ENCODE results near the gene GTF3C5. TPM values are rescaled to one million over a fixed set of nuclear protein-coding genes. Genes with fewer than 3 reads are reported as not detected.
"Not testable (repeated sequence)": the region's sequence is repeated elsewhere in the genome, so short reads cannot be mapped to it uniquely, and the experiment has no call there.

The GTF3C5 gene
- total RNA-seq, 1 experiment from 2014 or later: 79.6 TPM

DNA sequence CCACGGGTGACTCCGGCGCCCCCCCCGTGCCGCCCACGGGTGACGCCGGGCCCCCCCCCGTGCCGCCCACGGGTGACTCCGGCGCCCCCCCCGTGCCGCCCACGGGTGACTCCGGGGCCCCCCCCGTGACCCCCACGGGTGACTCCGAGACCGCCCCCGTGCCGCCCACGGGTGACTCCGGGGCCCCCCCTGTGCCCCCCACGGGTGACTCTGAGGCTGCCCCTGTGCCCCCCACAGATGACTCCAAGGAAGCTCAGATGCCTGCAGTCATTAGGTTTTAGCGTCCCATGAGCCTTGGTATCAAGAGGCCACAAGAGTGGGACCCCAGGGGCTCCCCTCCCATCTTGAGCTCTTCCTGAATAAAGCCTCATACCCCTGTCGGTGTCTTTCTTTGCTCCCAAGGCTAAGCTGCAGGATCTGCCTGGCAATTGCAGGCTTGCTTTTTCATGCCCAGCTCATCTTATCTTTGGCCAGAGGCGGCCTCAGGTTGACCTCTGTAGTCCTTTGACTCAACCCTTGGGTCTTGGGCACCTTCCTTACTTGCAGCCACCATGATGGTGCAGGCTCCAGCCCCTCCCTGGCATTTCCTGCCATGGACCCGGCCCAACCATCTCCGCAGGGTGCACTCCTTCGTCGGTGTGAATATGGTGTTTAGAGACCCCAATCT, 40.8 kb downstream of the GTF3C5 start:
- no peak overlapping the region for H2AFZ ChIP-seq
- TF ChIP-seq, protein P1, sequence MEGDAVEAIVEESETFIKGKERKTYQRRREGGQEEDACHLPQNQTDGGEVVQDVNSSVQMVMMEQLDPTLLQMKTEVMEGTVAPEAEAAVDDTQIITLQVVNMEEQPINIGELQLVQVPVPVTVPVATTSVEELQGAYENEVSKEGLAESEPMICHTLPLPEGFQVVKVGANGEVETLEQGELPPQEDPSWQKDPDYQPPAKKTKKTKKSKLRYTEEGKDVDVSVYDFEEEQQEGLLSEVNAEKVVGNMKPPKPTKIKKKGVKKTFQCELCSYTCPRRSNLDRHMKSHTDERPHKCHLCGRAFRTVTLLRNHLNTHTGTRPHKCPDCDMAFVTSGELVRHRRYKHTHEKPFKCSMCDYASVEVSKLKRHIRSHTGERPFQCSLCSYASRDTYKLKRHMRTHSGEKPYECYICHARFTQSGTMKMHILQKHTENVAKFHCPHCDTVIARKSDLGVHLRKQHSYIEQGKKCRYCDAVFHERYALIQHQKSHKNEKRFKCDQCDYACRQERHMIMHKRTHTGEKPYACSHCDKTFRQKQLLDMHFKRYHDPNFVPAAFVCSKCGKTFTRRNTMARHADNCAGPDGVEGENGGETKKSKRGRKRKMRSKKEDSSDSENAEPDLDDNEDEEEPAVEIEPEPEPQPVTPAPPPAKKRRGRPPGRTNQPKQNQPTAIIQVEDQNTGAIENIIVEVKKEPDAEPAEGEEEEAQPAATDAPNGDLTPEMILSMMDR (conservative IDR thresholded peaks at IDR 0.05): no peak
- TF ChIP-seq EZH2 (IDR thresholded peaks at IDR 0.05; ENCODE audit: low read depth): no peak
- no peak overlapping the region for H3K4me2 ChIP-seq
- intact Hi-C loops (cut with micrococcal nuclease; ENCODE audit: unreplicated experiment): no loop called here
- H3K27me3 ChIP-seq (ENCODE audit: insufficient read depth, low read depth): peaks cover 13% of the 10 kb centered on the region
- H3K9me3 ChIP-seq (ENCODE audit: insufficient read depth, low read depth): no peaks in the 10 kb centered on the region
- ChIA-PET CTCF (interaction anchor here (0.7 kb wide), 1 partner anchor 28 kb away, joined by 5 read pairs; no protein-coding TSS in a partner anchor), POLR2A (ENCODE audit: unreplicated experiment) (no interaction called here)
- H3K36me3 ChIP-seq (ENCODE audit: low read depth): no peaks in the 10 kb centered on the region
- DNase-seq: no peak
- no peaks in the 10 kb centered on the region for H3K79me2 ChIP-seq (ENCODE audit: low read depth)
- no peaks in the 10 kb centered on the region for H3K9me2 ChIP-seq (ENCODE audit: insufficient read depth)
- H3K4me3 ChIP-seq: no peak overlapping the region
- no peaks in the 10 kb centered on the region for H3K4me1 ChIP-seq (replicated peaks; ENCODE audit: insufficient read depth)
- BruUV-seq (replicated peaks): no TSS peak
- peaks cover 6% of the 10 kb centered on the region; the same call in 1 of the 2 replicates for H3F3A ChIP-seq (ENCODE audit: insufficient read depth, low read depth)
- H3K27ac ChIP-seq: no peak overlapping the region
- no peaks in the 10 kb centered on the region for H4K20me1 ChIP-seq (ENCODE audit: insufficient read depth)

DNA sequence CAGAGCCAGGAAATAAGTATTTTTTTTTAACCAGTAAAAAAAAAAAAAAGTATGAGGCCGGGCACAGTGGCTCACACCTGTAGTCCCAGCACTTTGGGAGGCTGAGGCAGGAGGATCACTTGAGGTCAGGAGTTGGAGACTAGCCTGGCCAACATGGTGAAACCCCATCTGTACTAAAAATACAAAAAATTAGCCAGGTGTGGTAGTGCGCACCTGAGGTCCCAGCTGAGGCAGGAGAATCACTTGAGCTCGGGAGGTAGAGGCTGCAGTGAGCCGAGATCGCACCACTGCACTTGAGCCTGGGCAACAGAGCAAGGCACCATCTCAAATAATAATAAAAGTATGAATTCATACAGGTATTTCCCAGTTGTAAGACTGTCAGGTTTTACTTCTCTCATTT, 41.4 kb downstream of the GTF3C5 start:
- H3K79me2 ChIP-seq (ENCODE audit: low read depth); POLR2A ChIA-PET (ENCODE audit: unreplicated experiment); H3K4me2 ChIP-seq; H3K36me3 ChIP-seq (ENCODE audit: low read depth); H4K20me1 ChIP-seq (ENCODE audit: insufficient read depth); H3K4me1 ChIP-seq (replicated peaks; ENCODE audit: insufficient read depth); H3K27ac ChIP-seq; DNase-seq; BruUV-seq (replicated peaks); intact Hi-C loops (cut with micrococcal nuclease; ENCODE audit: unreplicated experiment); H3K9me2 ChIP-seq (ENCODE audit: insufficient read depth); H3F3A ChIP-seq (ENCODE audit: insufficient read depth, low read depth); H3K4me3 ChIP-seq; H2AFZ ChIP-seq; H3K9me3 ChIP-seq (ENCODE audit: insufficient read depth, low read depth): not testable (repeated sequence)
- CTCF ChIA-PET: interaction anchor here (0.7 kb wide), 1 partner anchor 27 kb away, joined by 5 read pairs; no protein-coding TSS in a partner anchor
- H3K27me3 ChIP-seq (ENCODE audit: insufficient read depth, low read depth): peaks cover 17% of the 10 kb centered on the region

DNA sequence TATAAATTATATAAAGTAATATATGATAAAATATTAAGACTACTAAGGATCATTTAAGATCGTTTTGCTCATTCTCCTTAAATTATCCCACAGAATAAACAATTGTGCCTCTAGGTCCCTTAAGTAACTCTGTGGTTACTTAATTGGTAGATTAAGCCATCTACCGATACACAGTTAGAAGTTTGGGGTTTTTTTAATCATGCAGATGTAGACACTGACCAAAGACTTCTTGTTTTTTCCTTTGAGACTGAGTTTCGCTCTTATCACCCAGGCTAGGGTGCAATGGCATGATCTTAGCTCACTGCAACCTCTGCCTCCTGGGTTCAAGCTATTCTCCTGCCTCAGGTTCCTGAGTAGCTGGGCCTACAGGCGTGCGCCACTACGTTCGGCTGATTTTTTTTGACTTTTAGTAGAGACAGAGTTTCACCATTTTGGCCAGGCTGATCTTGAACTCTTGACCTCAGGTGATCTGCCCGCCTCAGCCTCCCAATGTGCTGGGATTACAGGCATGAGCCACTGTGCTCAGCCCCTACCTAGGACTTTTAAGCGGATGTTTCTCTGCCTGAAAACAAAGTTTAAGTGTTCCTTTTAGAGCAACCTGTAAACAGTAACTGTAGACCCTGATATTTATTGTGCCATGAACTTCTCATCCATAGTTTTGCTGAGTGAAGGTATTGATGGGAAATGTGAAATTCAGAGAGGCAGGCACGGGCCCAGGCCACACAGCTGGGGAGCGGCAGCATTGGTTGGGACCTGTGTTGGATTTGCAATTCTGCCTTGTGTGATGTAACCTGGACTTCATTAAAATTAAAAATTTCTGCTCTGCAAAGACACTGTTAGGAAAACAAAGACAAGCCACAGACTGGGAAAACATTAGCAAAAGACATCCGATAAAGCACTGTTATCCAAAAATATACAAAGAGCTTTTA, 42.6 kb downstream of the GTF3C5 start:
- Histone ChIP-seq H3K27ac (no peak overlapping the region), H3K9me2 (ENCODE audit: insufficient read depth) (no peaks in the 10 kb centered on the region), H3K4me3 (no peak overlapping the region), H2AFZ (no peak overlapping the region), H3K79me2 (ENCODE audit: low read depth) (no peaks in the 10 kb centered on the region), H4K20me1 (ENCODE audit: insufficient read depth) (no peaks in the 10 kb centered on the region), H3F3A (ENCODE audit: insufficient read depth, low read depth) (peaks cover 6% of the 10 kb centered on the region; the same call in 1 of the 2 replicates), H3K4me2 (no peak overlapping the region), H3K9me3 (ENCODE audit: insufficient read depth, low read depth) (no peaks in the 10 kb centered on the region), H3K4me1 (replicated peaks; ENCODE audit: insufficient read depth) (no peaks in the 10 kb centered on the region), H3K36me3 (ENCODE audit: low read depth) (no peaks in the 10 kb centered on the region), H3K27me3 (ENCODE audit: insufficient read depth, low read depth) (peaks cover 28% of the 10 kb centered on the region)
- no peak for DNase-seq
- BruUV-seq (replicated peaks): no TSS peak
- no peak for TF ChIP-seq EZH2 (IDR thresholded peaks at IDR 0.05; ENCODE audit: low read depth)
- TF ChIP-seq, protein P1 (conservative IDR thresholded peaks at IDR 0.05): no peak
- ChIA-PET CTCF (no interaction called here), POLR2A (ENCODE audit: unreplicated experiment) (interaction anchor here (0.5 kb wide), 1 partner anchor 49 kb away, joined by 3 read pairs; no protein-coding TSS in a partner anchor)
- intact Hi-C loops (cut with micrococcal nuclease; ENCODE audit: unreplicated experiment): no loop called here

Measured in PC-9 (cell line).